Activated CD8-positive, alpha-beta memory T cell treated with anti-CD3 and anti-CD28 coated beads, Interleukin-2, amount 10 ng/mL, durations not matched to agents 7 days and 5 days (primary cell): Measurements from ENCODE around the gene CIDEC. TPM values are rescaled to one million over a fixed set of nuclear protein-coding genes. Genes with fewer than 3 reads are reported as not detected.
"Not testable (repeated sequence)": the region's sequence is repeated elsewhere in the genome, so short reads cannot be mapped to it uniquely, and the experiment has no call there.

ENCODE experiments used
- ATAC-seq: fragments of 150-1000 bp; cut with Tn5 transposase; one replicate; pipeline ENCODE4 v1.10.0; 2021; ENCODE audit warnings: moderate library complexity
- CTCF ChIA-PET: fragments of 350-600 bp; sonication (Branson Sonifier 250); formaldehyde crosslinking; loops from one replicate; lab custom pipeline; 2021; ENCODE audit warnings: antibody characterized with exemption; lab: Charles Lee
- DNase-seq: peaks from one replicate; pipeline ENCODE4 v3.0.0-alpha.2; 2020
- H3K27ac Mint-ChIP-seq: one replicate; pipeline ENCODE4 v1.8.0; 2021; ENCODE audit warnings: mild to moderate bottlenecking, mixed read lengths
- H3K27me3 Mint-ChIP-seq: one replicate; pipeline ENCODE4 v1.8.0; 2021; ENCODE audit warnings: mixed read lengths
- H3K36me3 Mint-ChIP-seq: one replicate; pipeline ENCODE4 v1.8.0; 2021; ENCODE audit warnings: mild to moderate bottlenecking, mixed read lengths
- H3K4me1 Mint-ChIP-seq: one replicate; pipeline ENCODE4 v1.8.0; 2021; ENCODE audit warnings: mixed read lengths
- H3K4me3 Mint-ChIP-seq: one replicate; pipeline ENCODE4 v1.8.0; 2021; ENCODE audit warnings: mild to moderate bottlenecking, moderate library complexity, mixed read lengths
- H3K9me3 Mint-ChIP-seq: one replicate; pipeline ENCODE4 v1.8.0; 2022; ENCODE audit warnings: low read depth, mixed read lengths
- total RNA-seq, 2 experiments: library from RNA; stranded (reverse); gene quantifications; one replicate each; pipeline ENCODE4 v1.2.3, GENCODE V29; 2021

CIDEC gene
- total RNA-seq, 2 experiments from 2014 or later: not detected

DNA sequence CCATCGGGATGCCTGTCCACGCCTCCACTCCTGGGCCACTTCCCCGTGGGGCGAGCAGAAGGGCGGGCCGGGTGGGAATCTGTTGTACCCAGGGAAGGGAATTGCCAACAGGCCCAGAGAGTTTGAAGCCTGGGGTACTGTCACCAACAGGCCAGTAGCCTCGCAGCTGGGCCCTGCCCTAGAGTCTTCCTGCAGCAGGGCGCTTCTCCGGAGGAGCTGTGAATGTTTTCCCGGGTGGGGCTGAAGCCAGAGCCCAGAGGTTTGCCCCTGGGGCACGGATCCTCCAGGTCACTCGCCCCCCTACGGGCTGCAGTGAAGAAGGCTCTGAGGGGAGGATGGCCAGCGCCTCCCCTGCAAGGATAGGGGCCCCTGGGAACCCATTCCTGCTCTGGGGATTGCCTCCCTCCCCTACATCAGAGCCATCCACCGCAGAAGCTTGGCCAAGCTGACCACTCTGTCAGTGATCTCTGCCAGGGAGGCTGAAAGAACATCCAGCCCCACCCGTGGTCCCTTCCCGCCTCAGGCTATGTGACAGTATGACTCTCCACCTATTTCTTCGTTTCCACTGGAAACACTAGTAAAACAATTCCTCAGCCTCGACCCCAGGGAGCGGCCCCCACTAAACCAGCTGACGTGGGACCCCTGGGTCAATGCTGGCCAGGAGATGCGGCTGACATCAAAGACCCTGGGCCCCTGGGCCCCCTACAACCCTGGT lies 16.8 kb downstream of the CIDEC start:
- Mint-ChIP-seq H3K4me3 (no peak overlapping the region), H3K27ac (no peak overlapping the region), H3K9me3 (no peaks in the 10 kb centered on the region), H3K4me1 (peaks cover 1% of the 10 kb centered on the region), H3K27me3 (peaks cover 10% of the 10 kb centered on the region), H3K36me3 (no peaks in the 10 kb centered on the region)
- CTCF ChIA-PET: no interaction called here
- no peak for ATAC-seq
- DNase-seq: no peak

DNA sequence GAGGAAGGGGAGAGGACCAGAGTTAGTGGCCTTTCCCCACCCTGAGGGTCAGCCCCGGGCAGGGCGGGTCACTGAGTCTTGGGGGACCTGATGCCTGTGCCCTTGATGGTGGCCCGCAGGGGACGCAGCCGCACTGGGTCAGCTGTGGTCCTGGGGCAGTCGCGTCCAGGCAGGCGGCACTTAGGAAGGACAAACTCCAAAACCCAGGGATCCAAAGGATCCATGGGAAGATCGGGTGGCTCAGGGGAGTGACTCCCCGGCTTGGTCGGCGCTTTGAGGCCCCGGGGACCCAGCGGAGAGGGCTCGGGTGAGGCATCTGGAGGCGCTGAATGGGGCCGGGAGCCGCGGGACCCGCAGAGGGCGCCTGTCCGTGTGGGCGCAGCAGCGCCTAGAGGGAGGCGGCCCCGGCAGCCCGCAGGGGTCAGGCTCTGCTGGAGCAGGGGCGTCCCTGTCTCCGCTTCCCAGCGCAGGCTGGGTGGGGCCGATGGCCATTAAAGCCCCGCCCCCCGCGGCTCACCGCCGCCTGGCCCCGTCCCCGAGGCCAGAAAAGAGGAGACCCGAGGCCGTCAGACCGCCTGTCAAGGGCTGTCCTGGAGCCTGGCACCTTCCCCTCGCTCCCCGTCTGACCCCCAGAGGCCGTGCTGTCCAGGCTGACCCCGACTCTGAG lies 17.5 kb downstream of the CIDEC start:
- no peaks in the 10 kb centered on the region for H3K36me3 Mint-ChIP-seq
- peaks cover 10% of the 10 kb centered on the region for H3K27me3 Mint-ChIP-seq
- no peak for DNase-seq
- H3K4me1 Mint-ChIP-seq: peaks cover 1% of the 10 kb centered on the region
- H3K9me3 Mint-ChIP-seq: no peaks in the 10 kb centered on the region
- H3K27ac Mint-ChIP-seq: no peak overlapping the region
- ATAC-seq: peak; percentile 85
- H3K4me3 Mint-ChIP-seq: no peak overlapping the region
- CTCF ChIA-PET: no interaction called here

DNA sequence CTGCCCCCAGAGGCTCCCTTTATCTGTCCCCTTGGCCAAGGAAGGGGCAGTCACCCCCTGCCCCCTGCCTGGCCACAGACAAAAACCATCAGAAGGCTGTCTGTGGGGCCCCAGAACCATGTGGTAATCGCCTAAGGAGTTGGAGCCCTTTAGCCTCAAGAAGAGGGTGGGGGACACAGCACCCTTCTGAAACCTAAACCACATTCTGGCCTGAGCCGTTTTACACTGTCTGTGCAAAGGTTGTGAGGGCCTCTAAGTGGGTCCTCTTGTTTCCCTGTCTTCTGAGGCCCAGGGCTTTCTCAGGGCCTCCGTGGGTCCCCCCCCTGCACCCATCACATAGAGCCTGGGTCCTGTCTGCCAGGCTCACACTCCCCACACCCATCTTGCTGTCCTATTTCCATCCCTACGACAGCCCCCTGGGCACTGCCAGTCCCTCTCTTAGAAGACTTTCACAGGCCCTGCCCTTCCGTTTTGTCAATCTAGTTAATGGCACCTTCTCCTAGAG lies 18.4 kb downstream of the CIDEC start:
- H3K4me3 Mint-ChIP-seq: no peak overlapping the region
- H3K4me1 Mint-ChIP-seq: peaks cover 1% of the 10 kb centered on the region
- H3K9me3 Mint-ChIP-seq: no peaks in the 10 kb centered on the region
- no peak overlapping the region for H3K27ac Mint-ChIP-seq
- CTCF ChIA-PET: no interaction called here
- H3K27me3 Mint-ChIP-seq: peaks cover 10% of the 10 kb centered on the region
- ATAC-seq (no peak), DNase-seq (no peak)
- no peaks in the 10 kb centered on the region for H3K36me3 Mint-ChIP-seq

DNA sequence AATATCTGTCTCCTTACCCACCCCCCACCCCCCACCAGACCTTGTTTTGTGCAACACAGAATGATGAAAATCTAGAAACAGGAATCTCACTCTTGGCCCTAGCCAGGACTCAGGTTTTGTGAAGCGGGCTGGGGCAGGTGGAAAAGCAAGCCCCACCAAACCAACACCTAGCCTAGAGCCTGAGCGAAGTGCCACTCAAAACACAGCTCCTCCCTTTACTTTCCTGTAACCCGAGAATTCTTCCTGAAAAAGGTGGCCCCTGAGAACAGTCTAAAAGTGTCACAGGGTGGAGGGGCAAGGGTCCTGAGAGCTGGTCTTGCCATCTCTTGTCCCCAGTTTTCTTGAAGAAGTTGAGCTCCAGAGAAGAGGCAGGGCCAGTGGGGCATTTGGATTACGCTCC lies 18.9 kb downstream of the CIDEC start:
- CTCF ChIA-PET: no interaction called here
- H3K36me3 Mint-ChIP-seq: no peaks in the 10 kb centered on the region
- DNase-seq: no peak
- no peaks in the 10 kb centered on the region for H3K9me3 Mint-ChIP-seq
- H3K4me1 Mint-ChIP-seq: peaks cover 1% of the 10 kb centered on the region
- H3K27ac Mint-ChIP-seq: no peak overlapping the region
- H3K4me3 Mint-ChIP-seq: no peak overlapping the region
- peaks cover 10% of the 10 kb centered on the region for H3K27me3 Mint-ChIP-seq
- no peak for ATAC-seq

DNA sequence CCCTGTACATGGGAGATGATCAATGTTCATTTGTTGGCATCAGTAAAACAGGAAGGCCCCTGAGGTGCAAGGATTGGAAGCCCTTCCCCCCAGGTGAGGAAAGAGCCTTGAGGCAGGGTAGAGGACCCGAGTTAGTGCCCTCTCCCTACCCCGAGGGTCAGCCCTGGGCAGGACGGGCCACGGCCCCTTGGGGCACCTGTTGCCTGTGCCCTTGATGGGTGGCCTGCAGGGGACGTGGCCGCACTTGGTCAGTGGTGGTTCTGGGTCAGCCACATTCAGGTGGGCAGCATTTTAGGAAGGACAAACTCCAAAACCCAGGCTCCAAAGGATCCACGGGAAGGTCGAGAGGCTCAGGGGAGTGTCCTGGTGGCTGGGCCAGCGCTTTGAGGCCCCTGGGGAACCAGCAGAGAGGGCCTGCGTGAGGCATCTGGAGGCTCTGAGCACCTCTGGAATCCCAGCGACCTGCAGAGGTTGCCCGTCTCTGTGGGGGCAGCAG lies 20.5 kb downstream of the CIDEC start:
- Mint-ChIP-seq H3K9me3 (no peaks in the 10 kb centered on the region), H3K4me1 (peaks cover 1% of the 10 kb centered on the region), H3K27me3 (peaks cover 10% of the 10 kb centered on the region), H3K4me3 (no peak overlapping the region), H3K36me3 (no peaks in the 10 kb centered on the region), H3K27ac (no peak overlapping the region)
- ATAC-seq (no peak), DNase-seq (no peak)
- CTCF ChIA-PET: no interaction called here

DNA sequence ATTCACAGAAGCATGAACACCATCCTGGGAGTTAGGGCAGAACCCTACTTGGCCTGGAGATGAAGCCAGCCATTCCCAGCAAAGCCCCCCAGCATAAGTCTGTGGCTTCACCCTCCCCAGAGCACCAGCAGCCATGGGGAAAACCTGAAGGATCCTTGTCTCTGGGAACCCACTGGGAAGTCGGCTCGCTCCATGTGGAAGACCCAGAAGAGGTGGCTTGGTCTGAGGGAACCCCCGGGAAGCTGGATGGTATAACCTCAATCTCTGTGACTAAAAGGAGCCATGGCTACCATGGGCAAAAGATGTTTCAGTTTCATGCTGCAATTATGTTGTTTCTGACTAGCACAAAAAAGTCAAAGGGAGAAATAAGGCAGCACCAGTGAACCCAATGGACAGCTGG lies 24.5 kb downstream of the CIDEC start:
- no peak overlapping the region for H3K4me3 Mint-ChIP-seq

DNA sequence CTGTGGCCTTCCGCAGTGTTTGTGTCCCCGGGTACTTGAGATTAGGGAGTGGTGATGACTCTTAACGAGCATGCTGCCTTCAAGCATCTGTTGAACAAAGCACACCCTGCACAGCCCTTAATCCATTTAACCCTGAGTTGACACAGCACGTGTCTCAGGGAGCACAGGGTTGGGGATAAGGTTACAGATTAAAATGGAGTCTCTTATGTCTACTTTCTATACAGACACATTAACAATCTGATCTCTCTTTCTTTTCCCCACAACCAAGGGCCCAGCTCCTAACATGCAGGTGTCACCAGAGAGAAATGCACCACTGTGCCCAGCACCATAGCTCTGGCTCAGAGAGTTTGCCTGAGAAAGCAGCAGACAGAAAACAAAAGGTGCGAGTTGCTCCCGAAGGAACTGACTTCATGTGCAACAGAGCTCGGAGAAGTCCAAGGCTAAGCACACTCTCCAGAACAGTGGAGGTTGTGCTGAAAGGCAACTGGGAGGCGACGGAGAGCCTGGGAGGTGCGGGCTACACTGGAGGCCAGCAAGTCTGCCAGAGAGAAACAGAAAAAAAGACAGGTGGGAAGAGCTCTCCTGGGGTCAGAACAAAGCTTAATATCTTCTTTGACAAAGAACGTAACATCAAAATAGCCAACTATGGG lies 25.6 kb downstream of the CIDEC start:
- CTCF ChIA-PET: interaction anchor here (1.2 to 1.6 kb wide), 2 partner anchors 11 to 26 kb away, joined by 3 to 4 read pairs; partner anchors contain the start of gene RPUSD3
- not testable (repeated sequence) for H3K4me3 Mint-ChIP-seq, DNase-seq, H3K9me3 Mint-ChIP-seq, H3K36me3 Mint-ChIP-seq, ATAC-seq, H3K4me1 Mint-ChIP-seq, H3K27ac Mint-ChIP-seq
- peaks cover 18% of the 10 kb centered on the region for H3K27me3 Mint-ChIP-seq

More for the DNA sequence above, 24.5 kb downstream of the CIDEC start:
- Mint-ChIP-seq H3K27ac (no peak overlapping the region), H3K4me1 (peaks cover 9% of the 10 kb centered on the region), H3K36me3 (no peaks in the 10 kb centered on the region), H3K9me3 (no peaks in the 10 kb centered on the region), H3K27me3 (peaks cover 18% of the 10 kb centered on the region)
- ATAC-seq: no peak
- no peak for DNase-seq
- CTCF ChIA-PET: interaction anchor here (0.7 to 1.6 kb wide), 3 partner anchors 12 to 450 kb away, joined by 3 to 4 read pairs (median 3); partner anchors contain the start of gene RPUSD3

DNA sequence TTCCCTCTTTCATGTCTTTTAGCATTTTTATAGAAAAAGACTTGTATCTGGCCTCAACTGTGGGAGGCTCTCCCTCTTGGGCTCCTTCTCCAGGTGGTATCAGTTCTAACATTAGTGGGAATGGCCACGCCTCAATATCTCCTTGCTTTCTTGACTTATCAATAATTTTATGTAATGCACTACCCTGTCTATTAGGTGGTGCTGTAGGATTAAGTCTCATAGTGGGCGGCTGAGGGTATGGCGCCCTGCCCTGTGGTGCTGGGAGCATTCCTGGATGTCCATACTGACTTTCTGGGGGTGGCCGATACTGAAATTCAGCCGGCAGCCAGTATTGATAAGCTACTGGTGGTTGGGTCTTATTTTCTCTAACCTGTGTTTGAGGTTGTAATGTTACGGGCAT lies 27.5 kb downstream of the CIDEC start:
- H3K9me3 Mint-ChIP-seq: no peaks in the 10 kb centered on the region
- DNase-seq: no peak
- H3K27me3 Mint-ChIP-seq: peaks cover 18% of the 10 kb centered on the region
- CTCF ChIA-PET: no interaction called here
- H3K4me3 Mint-ChIP-seq: no peak overlapping the region
- peaks cover 9% of the 10 kb centered on the region for H3K4me1 Mint-ChIP-seq
- no peaks in the 10 kb centered on the region for H3K36me3 Mint-ChIP-seq
- H3K27ac Mint-ChIP-seq: no peak overlapping the region
- no peak for ATAC-seq

DNA sequence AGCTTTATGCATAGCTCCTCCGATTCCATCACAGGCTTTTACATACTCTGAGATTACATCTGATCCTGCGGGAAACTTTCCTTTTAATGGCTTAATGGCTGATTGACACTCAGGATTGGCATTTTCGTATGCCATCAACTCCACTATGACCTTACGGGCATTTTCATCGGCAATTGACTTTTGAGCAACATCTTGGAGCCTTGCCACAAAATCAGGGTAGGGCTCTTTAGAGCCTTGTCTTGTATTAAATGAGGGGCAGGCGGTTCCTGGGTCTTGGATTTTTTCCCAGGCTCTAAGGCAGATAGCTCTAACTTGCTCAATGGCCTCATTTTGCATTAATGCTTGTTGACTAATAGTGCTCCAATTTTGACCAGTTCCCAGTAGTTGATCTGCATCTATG lies 28.1 kb downstream of the CIDEC start:
- DNase-seq, H3K9me3 Mint-ChIP-seq, H3K4me3 Mint-ChIP-seq, ATAC-seq, H3K4me1 Mint-ChIP-seq, CTCF ChIA-PET, H3K27ac Mint-ChIP-seq, H3K36me3 Mint-ChIP-seq: not testable (repeated sequence)
- peaks cover 18% of the 10 kb centered on the region for H3K27me3 Mint-ChIP-seq

DNA sequence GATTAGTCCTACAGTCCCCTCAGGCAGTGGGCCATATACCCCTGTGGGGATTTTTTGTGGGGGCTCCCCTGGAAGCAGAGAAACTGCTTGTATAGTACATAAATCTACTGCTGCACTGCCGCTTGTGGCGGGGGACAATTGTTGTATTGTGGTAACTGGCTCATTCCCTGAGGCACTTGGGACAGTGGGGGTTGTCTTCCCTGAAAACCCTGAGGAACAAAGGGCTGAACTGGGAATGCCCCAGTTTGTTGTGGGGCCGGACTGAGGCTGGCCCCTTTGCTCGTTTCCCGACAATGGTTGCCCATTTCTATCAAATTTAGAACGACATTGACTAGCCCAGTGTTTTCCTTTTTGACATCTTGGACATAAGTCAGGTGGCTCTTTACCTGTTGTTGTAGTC lies 28.7 kb downstream of the CIDEC start:
- DNase-seq, CTCF ChIA-PET, H3K27ac Mint-ChIP-seq, H3K4me3 Mint-ChIP-seq, H3K9me3 Mint-ChIP-seq, H3K36me3 Mint-ChIP-seq, ATAC-seq, H3K4me1 Mint-ChIP-seq: not testable (repeated sequence)
- H3K27me3 Mint-ChIP-seq: peaks cover 18% of the 10 kb centered on the region

DNA sequence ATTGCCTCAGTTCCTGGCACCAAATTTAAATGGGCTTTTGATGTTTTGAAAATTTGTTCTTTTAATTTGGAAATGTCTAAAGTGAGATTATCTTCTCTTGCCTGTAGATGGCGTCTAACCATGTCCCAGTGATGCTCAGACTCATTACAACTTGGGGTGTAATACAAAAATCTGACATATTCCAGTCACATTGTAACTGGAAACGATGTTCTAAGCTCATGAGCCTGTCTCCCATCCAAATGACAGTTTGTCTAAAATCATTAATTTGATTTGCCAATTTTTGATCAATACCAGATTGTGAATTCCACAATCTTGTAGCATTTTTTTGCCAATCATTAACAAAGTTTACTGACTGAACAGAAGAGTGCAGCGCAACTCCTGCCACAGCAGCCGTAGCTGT lies 31.2 kb downstream of the CIDEC start:
- DNase-seq, ATAC-seq, H3K27ac Mint-ChIP-seq, H3K36me3 Mint-ChIP-seq, H3K9me3 Mint-ChIP-seq, H3K4me3 Mint-ChIP-seq: not testable (repeated sequence)
- Mint-ChIP-seq H3K4me1 (peaks cover 21% of the 10 kb centered on the region), H3K27me3 (peaks cover 18% of the 10 kb centered on the region)
- CTCF ChIA-PET: interaction anchor here (1.0 to 1.5 kb wide), 6 partner anchors 42 to 138 kb away, joined by 3 to 6 read pairs (median 4); partner anchors contain the start of genes CRELD1, EMC3, JAGN1 and PRRT3

DNA sequence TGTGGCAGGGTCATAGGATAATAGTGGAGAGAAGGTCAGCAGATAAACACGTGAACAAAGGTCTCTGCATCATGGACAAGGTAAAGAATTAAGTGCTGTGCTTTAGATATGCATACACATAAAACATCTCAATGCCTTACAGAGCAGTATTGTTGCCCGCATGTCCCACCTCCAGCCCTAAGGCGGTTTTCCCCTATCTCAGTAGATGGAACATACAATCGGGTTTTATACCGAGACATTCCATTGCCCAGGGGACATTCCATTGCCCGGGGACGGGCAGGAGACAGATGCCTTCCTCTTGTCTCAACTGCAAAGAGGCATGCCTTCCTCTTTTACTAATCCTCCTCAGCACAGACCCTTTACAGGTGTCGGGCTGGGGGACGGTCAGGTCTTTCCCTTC lies 32.2 kb downstream of the CIDEC start:
- Mint-ChIP-seq H3K27me3 (peaks cover 16% of the 10 kb centered on the region), H3K4me1 (peaks cover 17% of the 10 kb centered on the region)
- not testable (repeated sequence) for H3K27ac Mint-ChIP-seq, H3K4me3 Mint-ChIP-seq, ATAC-seq, H3K36me3 Mint-ChIP-seq, H3K9me3 Mint-ChIP-seq, DNase-seq
- CTCF ChIA-PET: interaction anchor here (1.4 to 1.5 kb wide), 2 partner anchors 53 to 85 kb away, joined by 3 to 6 read pairs; partner anchors contain the start of gene CRELD1

DNA sequence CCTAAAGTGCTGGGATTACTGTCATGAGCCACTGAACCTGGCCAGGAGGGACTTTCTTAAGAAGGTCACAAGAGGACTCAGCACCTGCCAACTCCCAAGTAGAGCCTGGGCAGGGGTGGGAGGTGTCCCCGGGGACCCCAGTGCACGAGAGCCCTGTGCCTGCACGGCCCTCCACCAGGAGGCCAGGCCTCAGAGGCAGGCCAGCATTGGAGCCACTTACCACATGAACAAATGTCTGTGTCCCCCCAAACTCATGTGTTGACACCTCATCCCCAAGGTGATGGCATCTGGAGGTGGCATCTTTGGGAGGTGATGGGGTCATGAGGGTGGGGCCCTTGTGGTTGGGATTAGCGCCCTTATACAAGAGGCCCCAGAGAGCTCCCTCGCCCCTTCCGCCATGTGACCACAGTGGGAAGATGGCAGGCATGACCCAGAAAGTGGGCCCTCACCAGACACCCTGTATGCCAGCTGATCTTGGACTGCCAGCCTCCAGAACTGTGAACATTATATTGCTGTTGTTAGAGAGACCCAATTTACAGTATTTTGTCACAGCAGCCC lies 33.0 kb downstream of the CIDEC start:
- no peak for DNase-seq
- Mint-ChIP-seq H3K4me1 (peaks cover 23% of the 10 kb centered on the region), H3K9me3 (no peaks in the 10 kb centered on the region), H3K27ac (no peak overlapping the region), H3K36me3 (peaks cover 5% of the 10 kb centered on the region), H3K27me3 (peaks cover 12% of the 10 kb centered on the region), H3K4me3 (no peak overlapping the region)
- no peak for ATAC-seq
- CTCF ChIA-PET: interaction anchor here (0.6 to 2.3 kb wide), 3 partner anchors 15 to 401 kb away, joined by 3 to 9 read pairs (median 4); no protein-coding TSS in a partner anchor
